ENCODE data around the gene GGA3. TPM values are rescaled to one million over a fixed set of nuclear protein-coding genes. Genes with fewer than 3 reads are reported as not detected.
"Not testable (repeated sequence)": the region's sequence is repeated elsewhere in the genome, so short reads cannot be mapped to it uniquely, and the experiment has no call there.

The GGA3 gene
- total and polyA plus RNA-seq, 4 donors, result 4.6 to 17.3 (median 9.2) TPM

DNA sequence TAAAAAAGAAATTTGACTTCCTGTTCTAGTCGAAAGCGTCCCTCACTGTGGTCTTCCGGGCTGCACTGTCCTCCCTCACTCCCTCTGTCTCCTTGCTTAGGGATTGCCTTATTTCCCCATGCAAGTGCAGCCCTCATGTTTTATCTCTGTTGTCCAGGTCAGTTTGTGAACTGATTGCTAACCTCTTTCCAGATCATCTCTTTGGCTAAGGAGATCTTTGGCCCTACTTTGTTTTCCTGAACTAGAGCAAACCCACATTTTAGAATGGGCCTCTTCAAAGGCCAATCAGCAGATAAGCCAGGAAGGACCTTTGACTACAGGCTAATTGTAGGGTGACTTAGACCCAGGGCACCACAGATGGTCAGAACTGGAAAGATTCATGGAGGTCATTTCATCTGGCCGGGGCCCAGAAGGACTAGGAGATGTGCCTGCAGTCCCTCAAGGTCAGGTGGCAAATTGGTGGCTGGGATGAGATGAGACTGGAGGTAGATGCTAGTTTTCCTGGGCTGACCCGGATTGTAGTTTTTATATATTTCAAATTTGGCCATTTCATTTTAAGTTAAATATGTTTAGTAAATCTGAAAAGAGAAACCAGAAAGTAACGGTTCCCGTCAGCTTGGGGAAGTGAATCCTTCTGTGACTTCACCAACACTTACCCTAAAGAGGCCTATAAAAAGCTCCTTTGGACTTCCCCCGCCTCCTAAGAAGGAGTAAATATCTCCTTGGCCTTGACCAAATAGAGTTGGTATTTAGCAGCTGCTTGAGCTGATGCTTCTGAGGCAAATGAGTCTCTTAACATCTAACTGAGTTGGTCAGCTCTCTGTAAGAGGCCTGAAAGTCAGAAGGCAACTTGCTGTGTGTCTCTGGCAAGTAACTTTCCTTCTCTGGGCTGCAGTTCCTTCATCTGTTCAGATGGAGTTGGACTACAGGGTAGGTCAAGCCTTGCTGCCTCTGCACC lies 34.1 kb upstream of the GGA3 start:
- Histone ChIP-seq H3K4me3 (ENCODE audit: low read depth in 1 of 3, low read length in 3 of 3) (no peak overlapping the region), H3K9ac (ENCODE audit: low read depth in 1 of 2, low read length in 2 of 2) (peak overlapping the region in 1 of 2 donors; percentile 20), H3K36me3 (ENCODE audit: control insufficient read depth in 4 of 4, insufficient read depth in 3 of 4, low read depth in 1 of 4, low read length in 3 of 4) (no peaks in the 10 kb centered on the region), H3K27me3 (ENCODE audit: control insufficient read depth in 4 of 4, insufficient read depth in 4 of 4, low read length in 3 of 4) (no peaks in the 10 kb centered on the region), H3K4me1 (ENCODE audit: control insufficient read depth in 4 of 4, insufficient read depth in 4 of 4, low read length in 3 of 4) (peaks cover 0 to 6% (median under 1%) of the 10 kb centered on the region in 4 donors), H3K9me3 (ENCODE audit: control insufficient read depth in 4 of 4, low read length in 3 of 4) (no peaks in the 10 kb centered on the region), H3K27ac (ENCODE audit: low read depth in 1 of 2, low read length in 2 of 2) (peak overlapping the region; percentile 59 to 69)
- peak; percentile 49 for DNase-seq (ENCODE audit: low spot score)
- 77% methylated on average over 8 of the region's 8 CpGs for WGBS
- TF ChIP-seq, protein P1, sequence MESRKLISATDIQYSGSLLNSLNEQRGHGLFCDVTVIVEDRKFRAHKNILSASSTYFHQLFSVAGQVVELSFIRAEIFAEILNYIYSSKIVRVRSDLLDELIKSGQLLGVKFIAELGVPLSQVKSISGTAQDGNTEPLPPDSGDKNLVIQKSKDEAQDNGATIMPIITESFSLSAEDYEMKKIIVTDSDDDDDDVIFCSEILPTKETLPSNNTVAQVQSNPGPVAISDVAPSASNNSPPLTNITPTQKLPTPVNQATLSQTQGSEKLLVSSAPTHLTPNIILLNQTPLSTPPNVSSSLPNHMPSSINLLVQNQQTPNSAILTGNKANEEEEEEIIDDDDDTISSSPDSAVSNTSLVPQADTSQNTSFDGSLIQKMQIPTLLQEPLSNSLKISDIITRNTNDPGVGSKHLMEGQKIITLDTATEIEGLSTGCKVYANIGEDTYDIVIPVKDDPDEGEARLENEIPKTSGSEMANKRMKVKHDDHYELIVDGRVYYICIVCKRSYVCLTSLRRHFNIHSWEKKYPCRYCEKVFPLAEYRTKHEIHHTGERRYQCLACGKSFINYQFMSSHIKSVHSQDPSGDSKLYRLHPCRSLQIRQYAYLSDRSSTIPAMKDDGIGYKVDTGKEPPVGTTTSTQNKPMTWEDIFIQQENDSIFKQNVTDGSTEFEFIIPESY (IDR thresholded peaks at IDR 0.05), result no peak
- TF ChIP-seq RAD21 (IDR thresholded peaks at IDR 0.05) (peak in 1 of 2 donors; percentile 12), GABPA (IDR thresholded peaks at IDR 0.05 in 1 of 2, conservative IDR thresholded peaks at IDR 0.05 in 1 of 2) (no peak), NR2F2 (IDR thresholded peaks at IDR 0.05) (no peak), HNF4A (conservative IDR thresholded peaks at IDR 0.05) (peak in 1 of 2 donors; percentile 38), RXRA (IDR thresholded peaks at IDR 0.05) (peak in 1 of 2 donors; percentile 23), YY1 (IDR thresholded peaks at IDR 0.05) (no peak)
- TF ChIP-seq, protein P2, sequence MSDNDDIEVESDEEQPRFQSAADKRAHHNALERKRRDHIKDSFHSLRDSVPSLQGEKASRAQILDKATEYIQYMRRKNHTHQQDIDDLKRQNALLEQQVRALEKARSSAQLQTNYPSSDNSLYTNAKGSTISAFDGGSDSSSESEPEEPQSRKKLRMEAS (IDR thresholded peaks at IDR 0.05), result no peak

DNA sequence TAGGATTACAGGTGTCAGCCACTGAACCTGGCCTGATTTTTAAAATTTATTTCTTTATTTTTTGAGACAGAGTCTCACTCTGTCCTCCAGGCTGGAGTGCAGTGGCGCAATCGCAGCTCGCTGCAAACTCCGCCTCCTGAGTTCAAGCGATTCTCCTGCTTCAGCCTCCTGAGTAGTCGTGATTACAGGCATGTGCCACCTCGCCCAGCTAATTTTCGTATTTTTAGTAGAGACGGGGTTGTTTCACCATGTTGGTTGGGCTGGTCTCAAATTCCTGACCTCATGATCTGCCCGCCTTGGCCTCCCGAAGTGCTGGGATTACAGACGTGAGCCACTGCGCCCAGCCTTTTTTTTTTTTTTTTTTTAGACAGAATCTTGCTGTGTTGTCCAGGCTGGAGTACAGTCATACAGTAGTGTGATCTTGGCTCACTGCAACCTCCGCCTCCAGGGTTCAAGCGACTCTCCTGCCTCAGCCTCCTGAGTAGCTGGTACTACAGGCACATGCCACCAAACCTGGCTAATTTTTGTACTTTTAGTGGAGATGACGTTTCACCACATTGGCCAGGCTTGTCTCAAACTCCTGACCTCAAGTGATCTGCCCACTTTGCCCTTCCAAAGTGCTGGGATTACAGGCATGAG lies 31.5 kb upstream of the GGA3 start:
- not testable (repeated sequence) for H3K36me3 ChIP-seq (ENCODE audit: control insufficient read depth in 4 of 4, insufficient read depth in 3 of 4, low read depth in 1 of 4, low read length in 3 of 4); DNase-seq (ENCODE audit: low spot score); H3K9ac ChIP-seq (ENCODE audit: low read depth in 1 of 2, low read length in 2 of 2); H3K4me3 ChIP-seq (ENCODE audit: low read depth in 1 of 3, low read length in 3 of 3); H3K27me3 ChIP-seq (ENCODE audit: control insufficient read depth in 4 of 4, insufficient read depth in 4 of 4, low read length in 3 of 4); H3K27ac ChIP-seq (ENCODE audit: low read depth in 1 of 2, low read length in 2 of 2); H3K9me3 ChIP-seq (ENCODE audit: control insufficient read depth in 4 of 4, low read length in 3 of 4)
- H3K4me1 ChIP-seq (ENCODE audit: control insufficient read depth in 4 of 4, insufficient read depth in 4 of 4, low read length in 3 of 4), result peaks cover 0 to 17% (median 8%) of the 10 kb centered on the region in 4 donors
- 74% methylated on average over 16 of the region's 16 CpGs for WGBS

DNA sequence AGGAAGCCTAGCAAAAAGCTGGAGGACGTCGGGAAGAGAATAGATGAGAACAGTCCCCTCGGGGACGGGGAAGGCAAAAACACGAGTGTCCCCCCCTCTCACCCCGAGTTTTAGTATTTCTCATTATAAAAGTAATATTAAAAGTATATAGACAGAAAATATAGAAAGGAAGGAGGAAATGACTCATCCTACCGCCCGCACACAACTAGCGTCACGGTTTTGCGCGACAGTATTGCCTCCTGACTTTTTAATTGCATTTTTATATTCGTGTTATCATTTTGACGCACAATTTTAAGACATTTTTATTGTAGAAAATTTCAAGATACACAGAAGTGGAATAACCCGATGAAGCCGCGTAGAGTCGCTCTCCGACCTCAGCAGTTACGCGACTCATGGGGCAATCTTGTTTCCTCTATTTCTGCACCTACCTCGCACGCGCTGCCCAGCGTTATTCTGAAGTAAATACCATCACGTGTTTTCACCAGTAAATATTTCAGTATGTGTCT lies 28.5 kb upstream of the GGA3 start:
- peak overlapping the region; percentile 81 to 87 for H3K27ac ChIP-seq (ENCODE audit: low read depth in 1 of 2, low read length in 2 of 2)
- H3K4me3 ChIP-seq (ENCODE audit: low read depth in 1 of 3, low read length in 3 of 3), result peak overlapping the region; percentile 54 to 77 (median 58)
- H3K4me1 ChIP-seq (ENCODE audit: control insufficient read depth in 4 of 4, insufficient read depth in 4 of 4, low read length in 3 of 4), result peaks cover 0 to 10% (median 7%) of the 10 kb centered on the region in 4 donors
- H3K36me3 ChIP-seq (ENCODE audit: control insufficient read depth in 4 of 4, insufficient read depth in 3 of 4, low read depth in 1 of 4, low read length in 3 of 4), result peaks cover 0 to 6% (median 0%) of the 10 kb centered on the region in 4 donors
- H3K27me3 ChIP-seq (ENCODE audit: control insufficient read depth in 4 of 4, insufficient read depth in 4 of 4, low read length in 3 of 4), result no peaks in the 10 kb centered on the region
- 9% methylated on average over 26 of the region's 26 CpGs for WGBS
- peak overlapping the region; percentile 74 to 76 for H3K9ac ChIP-seq (ENCODE audit: low read depth in 1 of 2, low read length in 2 of 2)
- H3K9me3 ChIP-seq (ENCODE audit: control insufficient read depth in 4 of 4, low read length in 3 of 4), result no peaks in the 10 kb centered on the region
- DNase-seq (ENCODE audit: low spot score), result no peak
- TF ChIP-seq, protein P2 (IDR thresholded peaks at IDR 0.05), result peak; percentile 34
- TF ChIP-seq FOXA2 (IDR thresholded peaks at IDR 0.05) (no peak), GABPA (IDR thresholded peaks at IDR 0.05 in 1 of 2, conservative IDR thresholded peaks at IDR 0.05 in 1 of 2) (peak in 1 of 2 donors; percentile 8), RAD21 (IDR thresholded peaks at IDR 0.05) (peak; percentile 71 to 74), YY1 (IDR thresholded peaks at IDR 0.05) (peak; percentile 87), RXRA (IDR thresholded peaks at IDR 0.05) (no peak), FOXA1 (IDR thresholded peaks at IDR 0.05) (no peak), HNF4G (IDR thresholded peaks at IDR 0.05) (no peak)
- TF ChIP-seq, protein P1 (IDR thresholded peaks at IDR 0.05), result no peak
- TF ChIP-seq, protein P3, sequence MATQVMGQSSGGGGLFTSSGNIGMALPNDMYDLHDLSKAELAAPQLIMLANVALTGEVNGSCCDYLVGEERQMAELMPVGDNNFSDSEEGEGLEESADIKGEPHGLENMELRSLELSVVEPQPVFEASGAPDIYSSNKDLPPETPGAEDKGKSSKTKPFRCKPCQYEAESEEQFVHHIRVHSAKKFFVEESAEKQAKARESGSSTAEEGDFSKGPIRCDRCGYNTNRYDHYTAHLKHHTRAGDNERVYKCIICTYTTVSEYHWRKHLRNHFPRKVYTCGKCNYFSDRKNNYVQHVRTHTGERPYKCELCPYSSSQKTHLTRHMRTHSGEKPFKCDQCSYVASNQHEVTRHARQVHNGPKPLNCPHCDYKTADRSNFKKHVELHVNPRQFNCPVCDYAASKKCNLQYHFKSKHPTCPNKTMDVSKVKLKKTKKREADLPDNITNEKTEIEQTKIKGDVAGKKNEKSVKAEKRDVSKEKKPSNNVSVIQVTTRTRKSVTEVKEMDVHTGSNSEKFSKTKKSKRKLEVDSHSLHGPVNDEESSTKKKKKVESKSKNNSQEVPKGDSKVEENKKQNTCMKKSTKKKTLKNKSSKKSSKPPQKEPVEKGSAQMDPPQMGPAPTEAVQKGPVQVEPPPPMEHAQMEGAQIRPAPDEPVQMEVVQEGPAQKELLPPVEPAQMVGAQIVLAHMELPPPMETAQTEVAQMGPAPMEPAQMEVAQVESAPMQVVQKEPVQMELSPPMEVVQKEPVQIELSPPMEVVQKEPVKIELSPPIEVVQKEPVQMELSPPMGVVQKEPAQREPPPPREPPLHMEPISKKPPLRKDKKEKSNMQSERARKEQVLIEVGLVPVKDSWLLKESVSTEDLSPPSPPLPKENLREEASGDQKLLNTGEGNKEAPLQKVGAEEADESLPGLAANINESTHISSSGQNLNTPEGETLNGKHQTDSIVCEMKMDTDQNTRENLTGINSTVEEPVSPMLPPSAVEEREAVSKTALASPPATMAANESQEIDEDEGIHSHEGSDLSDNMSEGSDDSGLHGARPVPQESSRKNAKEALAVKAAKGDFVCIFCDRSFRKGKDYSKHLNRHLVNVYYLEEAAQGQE (IDR thresholded peaks at IDR 0.05), result peak; percentile 29
- TF ChIP-seq, protein P4, sequence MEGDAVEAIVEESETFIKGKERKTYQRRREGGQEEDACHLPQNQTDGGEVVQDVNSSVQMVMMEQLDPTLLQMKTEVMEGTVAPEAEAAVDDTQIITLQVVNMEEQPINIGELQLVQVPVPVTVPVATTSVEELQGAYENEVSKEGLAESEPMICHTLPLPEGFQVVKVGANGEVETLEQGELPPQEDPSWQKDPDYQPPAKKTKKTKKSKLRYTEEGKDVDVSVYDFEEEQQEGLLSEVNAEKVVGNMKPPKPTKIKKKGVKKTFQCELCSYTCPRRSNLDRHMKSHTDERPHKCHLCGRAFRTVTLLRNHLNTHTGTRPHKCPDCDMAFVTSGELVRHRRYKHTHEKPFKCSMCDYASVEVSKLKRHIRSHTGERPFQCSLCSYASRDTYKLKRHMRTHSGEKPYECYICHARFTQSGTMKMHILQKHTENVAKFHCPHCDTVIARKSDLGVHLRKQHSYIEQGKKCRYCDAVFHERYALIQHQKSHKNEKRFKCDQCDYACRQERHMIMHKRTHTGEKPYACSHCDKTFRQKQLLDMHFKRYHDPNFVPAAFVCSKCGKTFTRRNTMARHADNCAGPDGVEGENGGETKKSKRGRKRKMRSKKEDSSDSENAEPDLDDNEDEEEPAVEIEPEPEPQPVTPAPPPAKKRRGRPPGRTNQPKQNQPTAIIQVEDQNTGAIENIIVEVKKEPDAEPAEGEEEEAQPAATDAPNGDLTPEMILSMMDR (IDR thresholded peaks at IDR 0.05; ENCODE audit: low read depth, low read length, missing input control), result peak; percentile 22

Data from liver (tissue), 9 donors.